Measurements from ENCODE around the gene LNPK.

DNA sequence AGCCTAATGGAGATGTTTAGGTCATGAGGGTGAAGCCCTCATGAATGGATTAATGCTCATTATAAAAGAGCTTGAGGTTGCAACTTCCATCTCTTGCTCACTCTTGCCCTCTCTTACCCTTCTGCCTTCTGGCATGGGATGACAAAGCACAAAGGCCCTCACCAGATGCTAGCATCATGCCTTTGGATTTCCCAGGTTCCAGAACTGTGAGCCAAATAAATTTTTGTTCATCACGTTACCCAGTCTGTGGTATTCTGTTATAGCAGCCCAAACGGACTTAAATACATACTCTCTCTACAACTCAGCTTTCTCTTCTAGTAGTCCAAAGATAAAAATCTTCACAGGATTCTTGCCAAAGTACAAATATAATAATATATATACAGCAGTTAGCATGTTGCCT is 75.8 kb downstream of the LNPK start:
- TF ChIP-seq, protein P1, sequence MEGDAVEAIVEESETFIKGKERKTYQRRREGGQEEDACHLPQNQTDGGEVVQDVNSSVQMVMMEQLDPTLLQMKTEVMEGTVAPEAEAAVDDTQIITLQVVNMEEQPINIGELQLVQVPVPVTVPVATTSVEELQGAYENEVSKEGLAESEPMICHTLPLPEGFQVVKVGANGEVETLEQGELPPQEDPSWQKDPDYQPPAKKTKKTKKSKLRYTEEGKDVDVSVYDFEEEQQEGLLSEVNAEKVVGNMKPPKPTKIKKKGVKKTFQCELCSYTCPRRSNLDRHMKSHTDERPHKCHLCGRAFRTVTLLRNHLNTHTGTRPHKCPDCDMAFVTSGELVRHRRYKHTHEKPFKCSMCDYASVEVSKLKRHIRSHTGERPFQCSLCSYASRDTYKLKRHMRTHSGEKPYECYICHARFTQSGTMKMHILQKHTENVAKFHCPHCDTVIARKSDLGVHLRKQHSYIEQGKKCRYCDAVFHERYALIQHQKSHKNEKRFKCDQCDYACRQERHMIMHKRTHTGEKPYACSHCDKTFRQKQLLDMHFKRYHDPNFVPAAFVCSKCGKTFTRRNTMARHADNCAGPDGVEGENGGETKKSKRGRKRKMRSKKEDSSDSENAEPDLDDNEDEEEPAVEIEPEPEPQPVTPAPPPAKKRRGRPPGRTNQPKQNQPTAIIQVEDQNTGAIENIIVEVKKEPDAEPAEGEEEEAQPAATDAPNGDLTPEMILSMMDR (IDR thresholded peaks at IDR 0.05; ENCODE audit: low read depth, low read length): no peak
- TF ChIP-seq POLR2A (IDR thresholded peaks at IDR 0.05; ENCODE audit: extremely low read depth, insufficient read length) (no peak), MYC (IDR thresholded peaks at IDR 0.05; ENCODE audit: low read depth, low read length) (no peak)
- TF ChIP-seq, protein P2, sequence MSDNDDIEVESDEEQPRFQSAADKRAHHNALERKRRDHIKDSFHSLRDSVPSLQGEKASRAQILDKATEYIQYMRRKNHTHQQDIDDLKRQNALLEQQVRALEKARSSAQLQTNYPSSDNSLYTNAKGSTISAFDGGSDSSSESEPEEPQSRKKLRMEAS (IDR thresholded peaks at IDR 0.05; ENCODE audit: low read depth, low read length): no peak

Measured in NB4 (cell line).